HepG2 (cell line): ENCODE measurements around the gene C21orf91. TPM values are rescaled to one million over a fixed set of nuclear protein-coding genes. Genes with fewer than 3 reads are reported as not detected.

Experiments used
- DMAP1 ChIP-seq: IDR thresholded peaks from 2 replicates; pipeline ENCODE4 v1.6.1; 2016
- FOXA3 ChIP-seq: IDR thresholded peaks from 2 replicates; pipeline ENCODE4 v1.6.1; 2016; ENCODE audit warnings: missing genetic modification reagents, missing compliant biosample characterization
- IKZF4 ChIP-seq: sonication (generic); formaldehyde crosslinking; IDR thresholded peaks from 2 replicates; pipeline ENCODE4 v1.5.1; 2020; ENCODE audit warnings: borderline replicate concordance, mild to moderate bottlenecking, low read depth, missing genetic modification reagents; ENCODE audit errors: not compliant biosample characterization
- PITX1 ChIP-seq: sonication (generic); formaldehyde crosslinking; IDR thresholded peaks from 2 replicates; pipeline ENCODE4 v1.5.1; 2020; ENCODE audit warnings: mild to moderate bottlenecking, missing genetic modification reagents
- ZNF552 ChIP-seq: sonication (generic); formaldehyde crosslinking; IDR thresholded peaks from 2 replicates; pipeline ENCODE4 v1.9.0; 2022; ENCODE audit warnings: missing genetic modification reagents, mild to moderate bottlenecking, borderline replicate concordance
- ZZZ3 ChIP-seq: sonication (generic); formaldehyde crosslinking; IDR thresholded peaks from 2 replicates; pipeline ENCODE4 v1.4.0; 2020; ENCODE audit warnings: missing genetic modification reagents, mild to moderate bottlenecking, borderline replicate concordance
- polyA plus RNA-seq, 8 experiments: library from polyadenylated mRNA; depleted of rRNA in 3 of 8; stranded (reverse) in 7 of 8; unstranded in 1 of 8; fragments of >200 nt; fragmentation: Illumina TruSeq in 4 of 8; extraction: Trizol in 4 of 8; gene quantifications; 2 replicates each; pipeline versions ENCODE4 v1.2.1 to v1.2.3, GENCODE V29; 2011 to 2016; ENCODE audit warnings: low read depth in 4 of 8, missing spikeins in 1 of 8, mixed read lengths in 1 of 8; ENCODE audit not compliant: insufficient read depth in 1 of 8
- total RNA-seq, 5 experiments: library from RNA; depleted of rRNA; stranded (reverse); fragments of >200 nt; fragmentation: Illumina TruSeq; extraction: Trizol; gene quantifications; 2 replicates each; pipeline ENCODE4 v1.2.3, GENCODE V29; 2016; ENCODE audit warnings: low read depth in 1 of 5
- TF ChIP-seq, protein P1 (sequence below), 2 experiments: fragments of 450-650 bp in 1 of 2; sonication (generic) in 1 of 2; formaldehyde crosslinking in 1 of 2; IDR thresholded peaks; 2 replicates each; pipeline versions ENCODE4 v1.6.1 to v1.8.0; 2016 to 2022; ENCODE audit warnings: antibody characterized with exemption in 1 of 2, mild to moderate bottlenecking in 1 of 2, missing genetic modification reagents in 1 of 2
- TF ChIP-seq, protein P2 (sequence below): sonication (generic); formaldehyde crosslinking; IDR thresholded peaks from 2 replicates; pipeline ENCODE4 v1.4.0; 2020; ENCODE audit warnings: missing genetic modification reagents, borderline replicate concordance
- TF ChIP-seq, protein P3 (sequence below): sonication (generic); formaldehyde crosslinking; IDR thresholded peaks from 2 replicates; pipeline ENCODE4 v1.4.0; 2020; ENCODE audit warnings: missing genetic modification reagents, borderline replicate concordance

The C21orf91 gene
- total and polyA plus RNA-seq, 2 of the 13 experiments (the other 11 are each of a cell fraction or from before 2014, with no cell fraction given): 2.9 to 7.8 TPM

DNA sequence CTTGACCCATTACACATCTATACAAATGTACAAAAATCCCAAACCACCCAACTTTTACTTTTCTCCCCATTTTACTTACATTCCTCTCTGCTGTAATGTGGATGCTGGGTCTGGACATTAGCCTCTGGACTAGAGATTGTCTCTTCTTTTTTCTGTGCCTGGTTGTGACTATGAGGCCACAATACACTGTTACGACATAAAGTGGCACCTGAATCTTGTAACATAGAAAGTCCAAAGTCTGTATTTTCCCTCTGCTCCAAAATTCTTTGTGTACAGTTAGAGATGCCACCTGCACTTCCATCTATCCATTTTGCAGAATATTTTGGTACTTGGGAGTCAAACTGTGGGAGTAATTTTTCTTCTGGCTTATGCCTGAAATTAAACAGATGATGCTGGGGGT is 22.7 kb downstream of the C21orf91 start (continued):
- TF ChIP-seq, protein P1, sequence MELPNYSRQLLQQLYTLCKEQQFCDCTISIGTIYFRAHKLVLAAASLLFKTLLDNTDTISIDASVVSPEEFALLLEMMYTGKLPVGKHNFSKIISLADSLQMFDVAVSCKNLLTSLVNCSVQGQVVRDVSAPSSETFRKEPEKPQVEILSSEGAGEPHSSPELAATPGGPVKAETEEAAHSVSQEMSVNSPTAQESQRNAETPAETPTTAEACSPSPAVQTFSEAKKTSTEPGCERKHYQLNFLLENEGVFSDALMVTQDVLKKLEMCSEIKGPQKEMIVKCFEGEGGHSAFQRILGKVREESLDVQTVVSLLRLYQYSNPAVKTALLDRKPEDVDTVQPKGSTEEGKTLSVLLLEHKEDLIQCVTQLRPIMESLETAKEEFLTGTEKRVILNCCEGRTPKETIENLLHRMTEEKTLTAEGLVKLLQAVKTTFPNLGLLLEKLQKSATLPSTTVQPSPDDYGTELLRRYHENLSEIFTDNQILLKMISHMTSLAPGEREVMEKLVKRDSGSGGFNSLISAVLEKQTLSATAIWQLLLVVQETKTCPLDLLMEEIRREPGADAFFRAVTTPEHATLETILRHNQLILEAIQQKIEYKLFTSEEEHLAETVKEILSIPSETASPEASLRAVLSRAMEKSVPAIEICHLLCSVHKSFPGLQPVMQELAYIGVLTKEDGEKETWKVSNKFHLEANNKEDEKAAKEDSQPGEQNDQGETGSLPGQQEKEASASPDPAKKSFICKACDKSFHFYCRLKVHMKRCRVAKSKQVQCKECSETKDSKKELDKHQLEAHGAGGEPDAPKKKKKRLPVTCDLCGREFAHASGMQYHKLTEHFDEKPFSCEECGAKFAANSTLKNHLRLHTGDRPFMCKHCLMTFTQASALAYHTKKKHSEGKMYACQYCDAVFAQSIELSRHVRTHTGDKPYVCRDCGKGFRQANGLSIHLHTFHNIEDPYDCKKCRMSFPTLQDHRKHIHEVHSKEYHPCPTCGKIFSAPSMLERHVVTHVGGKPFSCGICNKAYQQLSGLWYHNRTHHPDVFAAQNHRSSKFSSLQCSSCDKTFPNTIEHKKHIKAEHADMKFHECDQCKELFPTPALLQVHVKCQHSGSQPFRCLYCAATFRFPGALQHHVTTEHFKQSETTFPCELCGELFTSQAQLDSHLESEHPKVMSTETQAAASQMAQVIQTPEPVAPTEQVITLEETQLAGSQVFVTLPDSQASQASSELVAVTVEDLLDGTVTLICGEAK (IDR thresholded peaks at IDR 0.05): no peak
- TF ChIP-seq, protein P1 (CRISPR knock-in tag; IDR thresholded peaks at IDR 0.05): no peak
- TF ChIP-seq, protein P2, sequence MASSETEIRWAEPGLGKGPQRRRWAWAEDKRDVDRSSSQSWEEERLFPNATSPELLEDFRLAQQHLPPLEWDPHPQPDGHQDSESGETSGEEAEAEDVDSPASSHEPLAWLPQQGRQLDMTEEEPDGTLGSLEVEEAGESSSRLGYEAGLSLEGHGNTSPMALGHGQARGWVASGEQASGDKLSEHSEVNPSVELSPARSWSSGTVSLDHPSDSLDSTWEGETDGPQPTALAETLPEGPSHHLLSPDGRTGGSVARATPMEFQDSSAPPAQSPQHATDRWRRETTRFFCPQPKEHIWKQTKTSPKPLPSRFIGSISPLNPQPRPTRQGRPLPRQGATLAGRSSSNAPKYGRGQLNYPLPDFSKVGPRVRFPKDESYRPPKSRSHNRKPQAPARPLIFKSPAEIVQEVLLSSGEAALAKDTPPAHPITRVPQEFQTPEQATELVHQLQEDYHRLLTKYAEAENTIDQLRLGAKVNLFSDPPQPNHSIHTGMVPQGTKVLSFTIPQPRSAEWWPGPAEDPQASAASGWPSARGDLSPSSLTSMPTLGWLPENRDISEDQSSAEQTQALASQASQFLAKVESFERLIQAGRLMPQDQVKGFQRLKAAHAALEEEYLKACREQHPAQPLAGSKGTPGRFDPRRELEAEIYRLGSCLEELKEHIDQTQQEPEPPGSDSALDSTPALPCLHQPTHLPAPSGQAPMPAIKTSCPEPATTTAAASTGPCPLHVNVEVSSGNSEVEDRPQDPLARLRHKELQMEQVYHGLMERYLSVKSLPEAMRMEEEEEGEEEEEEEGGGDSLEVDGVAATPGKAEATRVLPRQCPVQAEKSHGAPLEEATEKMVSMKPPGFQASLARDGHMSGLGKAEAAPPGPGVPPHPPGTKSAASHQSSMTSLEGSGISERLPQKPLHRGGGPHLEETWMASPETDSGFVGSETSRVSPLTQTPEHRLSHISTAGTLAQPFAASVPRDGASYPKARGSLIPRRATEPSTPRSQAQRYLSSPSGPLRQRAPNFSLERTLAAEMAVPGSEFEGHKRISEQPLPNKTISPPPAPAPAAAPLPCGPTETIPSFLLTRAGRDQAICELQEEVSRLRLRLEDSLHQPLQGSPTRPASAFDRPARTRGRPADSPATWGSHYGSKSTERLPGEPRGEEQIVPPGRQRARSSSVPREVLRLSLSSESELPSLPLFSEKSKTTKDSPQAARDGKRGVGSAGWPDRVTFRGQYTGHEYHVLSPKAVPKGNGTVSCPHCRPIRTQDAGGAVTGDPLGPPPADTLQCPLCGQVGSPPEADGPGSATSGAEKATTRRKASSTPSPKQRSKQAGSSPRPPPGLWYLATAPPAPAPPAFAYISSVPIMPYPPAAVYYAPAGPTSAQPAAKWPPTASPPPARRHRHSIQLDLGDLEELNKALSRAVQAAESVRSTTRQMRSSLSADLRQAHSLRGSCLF (CRISPR knock-in tag): no peak
- TF ChIP-seq PITX1 (CRISPR knock-in tag) (no peak), FOXA3 (peak; percentile 39), ZNF552 (CRISPR knock-in tag) (no peak), DMAP1 (no peak), ZZZ3 (no peak), IKZF4 (no peak)
- TF ChIP-seq, protein P3, sequence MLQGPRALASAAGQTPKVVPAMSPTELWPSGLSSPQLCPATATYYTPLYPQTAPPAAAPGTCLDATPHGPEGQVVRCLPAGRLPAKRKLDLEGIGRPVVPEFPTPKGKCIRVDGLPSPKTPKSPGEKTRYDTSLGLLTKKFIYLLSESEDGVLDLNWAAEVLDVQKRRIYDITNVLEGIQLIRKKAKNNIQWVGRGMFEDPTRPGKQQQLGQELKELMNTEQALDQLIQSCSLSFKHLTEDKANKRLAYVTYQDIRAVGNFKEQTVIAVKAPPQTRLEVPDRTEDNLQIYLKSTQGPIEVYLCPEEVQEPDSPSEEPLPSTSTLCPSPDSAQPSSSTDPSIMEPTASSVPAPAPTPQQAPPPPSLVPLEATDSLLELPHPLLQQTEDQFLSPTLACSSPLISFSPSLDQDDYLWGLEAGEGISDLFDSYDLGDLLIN (CRISPR knock-in tag): no peak
